ENCODE results near the gene DHX34. TPM values are rescaled to one million over a fixed set of nuclear protein-coding genes. Genes with fewer than 3 reads are reported as not detected.
"Not testable (repeated sequence)": the region's sequence is repeated elsewhere in the genome, so short reads cannot be mapped to it uniquely, and the experiment has no call there.

The DHX34 gene, protein sequence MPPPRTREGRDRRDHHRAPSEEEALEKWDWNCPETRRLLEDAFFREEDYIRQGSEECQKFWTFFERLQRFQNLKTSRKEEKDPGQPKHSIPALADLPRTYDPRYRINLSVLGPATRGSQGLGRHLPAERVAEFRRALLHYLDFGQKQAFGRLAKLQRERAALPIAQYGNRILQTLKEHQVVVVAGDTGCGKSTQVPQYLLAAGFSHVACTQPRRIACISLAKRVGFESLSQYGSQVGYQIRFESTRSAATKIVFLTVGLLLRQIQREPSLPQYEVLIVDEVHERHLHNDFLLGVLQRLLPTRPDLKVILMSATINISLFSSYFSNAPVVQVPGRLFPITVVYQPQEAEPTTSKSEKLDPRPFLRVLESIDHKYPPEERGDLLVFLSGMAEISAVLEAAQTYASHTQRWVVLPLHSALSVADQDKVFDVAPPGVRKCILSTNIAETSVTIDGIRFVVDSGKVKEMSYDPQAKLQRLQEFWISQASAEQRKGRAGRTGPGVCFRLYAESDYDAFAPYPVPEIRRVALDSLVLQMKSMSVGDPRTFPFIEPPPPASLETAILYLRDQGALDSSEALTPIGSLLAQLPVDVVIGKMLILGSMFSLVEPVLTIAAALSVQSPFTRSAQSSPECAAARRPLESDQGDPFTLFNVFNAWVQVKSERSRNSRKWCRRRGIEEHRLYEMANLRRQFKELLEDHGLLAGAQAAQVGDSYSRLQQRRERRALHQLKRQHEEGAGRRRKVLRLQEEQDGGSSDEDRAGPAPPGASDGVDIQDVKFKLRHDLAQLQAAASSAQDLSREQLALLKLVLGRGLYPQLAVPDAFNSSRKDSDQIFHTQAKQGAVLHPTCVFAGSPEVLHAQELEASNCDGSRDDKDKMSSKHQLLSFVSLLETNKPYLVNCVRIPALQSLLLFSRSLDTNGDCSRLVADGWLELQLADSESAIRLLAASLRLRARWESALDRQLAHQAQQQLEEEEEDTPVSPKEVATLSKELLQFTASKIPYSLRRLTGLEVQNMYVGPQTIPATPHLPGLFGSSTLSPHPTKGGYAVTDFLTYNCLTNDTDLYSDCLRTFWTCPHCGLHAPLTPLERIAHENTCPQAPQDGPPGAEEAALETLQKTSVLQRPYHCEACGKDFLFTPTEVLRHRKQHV
- 18.8 and 21.3 TPM in 2 replicates for total RNA-seq (2012; rRNA removed)

- H3K4me2 ChIP-seq (ENCODE audit: low read length), result peak within 1 kb of the TSS; percentile 78
- peaks cover 3% of the 10 kb centered on the region for H3K4me1 ChIP-seq (ENCODE audit: control insufficient read depth, insufficient read depth, low read length)
- peak within 1 kb of the TSS; percentile 87 for H3K9ac ChIP-seq (ENCODE audit: low read depth, low read length)
- H3K27me3 ChIP-seq (ENCODE audit: control insufficient read depth, insufficient read depth, low read length), result no peaks in the 10 kb centered on the region
- H3K36me3 ChIP-seq (ENCODE audit: insufficient read depth, low read length), result peaks cover 19% of the 10 kb centered on the region
- H3K9me3 ChIP-seq (replicated peaks; ENCODE audit: low read length), result no peaks in the 10 kb centered on the region
- H3K4me3 ChIP-seq (ENCODE audit: low read length), result peak within 1 kb of the TSS; percentile 87
Measured at GRCh38 chr19:47348819-47349795, at the start of gene DHX34. Gene DHX34, plus strand, starts transcription at chr19:47349315. Its CDS starts 3,716 bp downstream, at chr19:47353031.

DNA sequence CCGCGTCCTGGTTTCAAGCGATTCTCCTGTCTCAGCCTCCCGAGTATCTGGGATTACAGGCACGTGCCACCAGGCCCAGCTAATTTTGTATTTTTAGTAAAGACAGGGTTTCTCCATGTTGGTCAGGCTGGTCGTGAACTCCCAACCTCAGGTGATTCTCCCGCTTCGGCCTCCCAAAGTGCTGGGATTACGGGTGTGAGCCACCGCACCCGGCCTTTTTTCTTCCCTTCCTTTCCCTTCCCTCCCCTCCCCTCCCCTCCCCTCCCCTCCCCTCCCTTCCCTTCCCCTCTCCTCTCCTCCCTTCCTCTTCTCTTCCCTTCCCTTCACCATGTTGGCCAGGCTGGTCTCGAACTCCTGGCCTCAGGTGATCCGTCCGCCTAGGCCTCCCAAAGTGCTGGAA is 48.2 kb upstream of the DHX34 start:
- not testable (repeated sequence) for H3K4me2 ChIP-seq (ENCODE audit: low read length); H3K9me3 ChIP-seq (replicated peaks; ENCODE audit: low read length); H3K27me3 ChIP-seq (ENCODE audit: control insufficient read depth, insufficient read depth, low read length); H3K36me3 ChIP-seq (ENCODE audit: insufficient read depth, low read length); H3K4me1 ChIP-seq (ENCODE audit: control insufficient read depth, insufficient read depth, low read length); H3K4me3 ChIP-seq (ENCODE audit: low read length); H3K9ac ChIP-seq (ENCODE audit: low read depth, low read length)

DNA sequence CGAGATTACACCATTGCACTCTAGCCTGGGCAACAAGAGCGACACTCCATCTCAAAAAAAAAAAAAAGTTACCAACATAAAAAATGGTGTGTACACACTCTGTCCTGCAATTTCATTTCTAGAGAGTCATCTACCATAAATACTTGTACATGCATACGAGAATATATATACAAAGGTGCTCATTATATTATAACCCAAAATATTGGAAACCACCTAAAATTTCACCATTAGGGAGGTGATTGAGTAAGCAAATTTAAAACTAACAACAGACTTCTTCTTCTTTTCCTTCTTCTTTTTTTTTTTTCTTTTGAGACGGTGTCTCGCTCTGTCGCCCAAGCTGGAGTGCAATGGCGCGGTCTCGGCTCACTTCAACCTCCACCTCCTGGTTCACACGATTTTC is 46.9 kb upstream of the DHX34 start:
- Histone ChIP-seq H3K4me2 (ENCODE audit: low read length) (no peak overlapping the region), H3K9ac (ENCODE audit: low read depth, low read length) (no peak overlapping the region), H3K4me1 (ENCODE audit: control insufficient read depth, insufficient read depth, low read length) (peaks cover 10% of the 10 kb centered on the region), H3K27me3 (ENCODE audit: control insufficient read depth, insufficient read depth, low read length) (no peaks in the 10 kb centered on the region), H3K36me3 (ENCODE audit: insufficient read depth, low read length) (no peaks in the 10 kb centered on the region), H3K4me3 (ENCODE audit: low read length) (no peak overlapping the region), H3K9me3 (replicated peaks; ENCODE audit: low read length) (no peaks in the 10 kb centered on the region)

DNA sequence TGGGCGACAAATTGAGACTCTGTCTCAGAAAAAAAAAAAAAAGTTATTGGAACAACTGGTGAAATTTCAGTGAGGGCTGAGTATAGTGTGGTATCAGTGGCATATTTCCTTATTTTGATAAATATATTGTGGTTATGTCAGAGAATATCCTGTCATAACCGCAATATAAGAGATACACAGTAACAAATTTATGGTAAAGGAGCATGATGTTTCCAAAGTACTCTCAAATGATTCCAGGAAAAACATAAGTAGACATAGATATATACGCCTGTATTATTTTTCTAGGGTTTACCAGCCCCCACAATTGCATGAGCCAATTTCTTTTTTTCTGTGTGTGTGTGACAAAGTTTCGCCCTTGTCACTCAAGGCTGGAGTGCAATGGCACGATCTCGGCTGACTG is 45.1 kb upstream of the DHX34 start:
- Histone ChIP-seq H3K27me3 (ENCODE audit: control insufficient read depth, insufficient read depth, low read length) (no peaks in the 10 kb centered on the region), H3K36me3 (ENCODE audit: insufficient read depth, low read length) (no peaks in the 10 kb centered on the region), H3K9ac (ENCODE audit: low read depth, low read length) (no peak overlapping the region), H3K9me3 (replicated peaks; ENCODE audit: low read length) (no peaks in the 10 kb centered on the region), H3K4me3 (ENCODE audit: low read length) (no peak overlapping the region), H3K4me2 (ENCODE audit: low read length) (no peak overlapping the region), H3K4me1 (ENCODE audit: control insufficient read depth, insufficient read depth, low read length) (peaks cover 12% of the 10 kb centered on the region)

GRCh38 chr19:47305309-47305751 is 43.8 kb upstream of the DHX34 start:
- no peaks in the 10 kb centered on the region for H3K9me3 ChIP-seq (replicated peaks; ENCODE audit: low read length)
- H3K36me3 ChIP-seq (ENCODE audit: insufficient read depth, low read length), result no peaks in the 10 kb centered on the region
- peak overlapping the region; percentile 19 for H3K9ac ChIP-seq (ENCODE audit: low read depth, low read length)
- H3K27me3 ChIP-seq (ENCODE audit: control insufficient read depth, insufficient read depth, low read length), result no peaks in the 10 kb centered on the region
- peaks cover 16% of the 10 kb centered on the region for H3K4me1 ChIP-seq (ENCODE audit: control insufficient read depth, insufficient read depth, low read length)
- peak overlapping the region; percentile 30 for H3K4me3 ChIP-seq (ENCODE audit: low read length)
- peak overlapping the region; percentile 69 for H3K4me2 ChIP-seq (ENCODE audit: low read length)

DNA sequence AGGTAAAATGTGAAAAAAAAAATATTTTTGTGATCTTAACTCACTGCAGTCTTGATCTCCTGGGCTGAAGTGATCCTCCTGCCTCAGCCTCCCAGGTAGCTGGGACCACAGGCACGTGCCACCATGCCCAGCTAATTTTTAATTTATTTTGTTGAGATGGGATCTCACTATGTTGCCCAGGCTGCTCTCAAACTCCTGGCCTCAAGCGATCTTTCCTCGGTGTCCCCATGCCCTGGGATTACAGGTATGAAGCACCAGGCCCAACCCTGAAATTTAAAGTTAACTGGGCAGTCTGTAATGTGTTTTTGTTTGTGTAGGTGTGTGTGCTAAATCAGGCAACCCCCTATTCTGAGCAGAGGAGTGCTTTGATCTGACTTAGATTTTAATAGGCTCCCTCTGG is 42.8 kb upstream of the DHX34 start:
- Histone ChIP-seq H3K4me2 (ENCODE audit: low read length) (no peak overlapping the region), H3K9ac (ENCODE audit: low read depth, low read length) (no peak overlapping the region), H3K4me3 (ENCODE audit: low read length) (no peak overlapping the region), H3K9me3 (replicated peaks; ENCODE audit: low read length) (no peaks in the 10 kb centered on the region), H3K27me3 (ENCODE audit: control insufficient read depth, insufficient read depth, low read length) (no peaks in the 10 kb centered on the region), H3K36me3 (ENCODE audit: insufficient read depth, low read length) (no peaks in the 10 kb centered on the region), H3K4me1 (ENCODE audit: control insufficient read depth, insufficient read depth, low read length) (peaks cover 16% of the 10 kb centered on the region)

GRCh38 chr19:47309038-47309437 is 40.1 kb upstream of the DHX34 start:
- Histone ChIP-seq H3K9ac (ENCODE audit: low read depth, low read length) (no peak overlapping the region), H3K4me1 (ENCODE audit: control insufficient read depth, insufficient read depth, low read length) (peaks cover 16% of the 10 kb centered on the region)

GRCh38 chr19:47309608-47310007 is 39.5 kb upstream of the DHX34 start, which contains the start of gene C5AR1:
Gene C5AR1, plus strand, starts transcription at chr19:47309861. Its CDS starts 35 bp downstream, at chr19:47309896.
- Histone ChIP-seq H3K9me3 (replicated peaks; ENCODE audit: low read length) (no peaks in the 10 kb centered on the region), H3K36me3 (ENCODE audit: insufficient read depth, low read length) (no peaks in the 10 kb centered on the region), H3K4me1 (ENCODE audit: control insufficient read depth, insufficient read depth, low read length) (peaks cover 16% of the 10 kb centered on the region), H3K27me3 (ENCODE audit: control insufficient read depth, insufficient read depth, low read length) (no peaks in the 10 kb centered on the region), H3K9ac (ENCODE audit: low read depth, low read length) (no peak within 1 kb of the TSS), H3K4me3 (ENCODE audit: low read length) (no peak within 1 kb of the TSS), H3K4me2 (ENCODE audit: low read length) (no peak within 1 kb of the TSS)

More at GRCh38 chr19:47309038-47309437, 40.1 kb upstream of the DHX34 start:
- no peaks in the 10 kb centered on the region for H3K9me3 ChIP-seq (replicated peaks; ENCODE audit: low read length)
- no peak overlapping the region for H3K4me3 ChIP-seq (ENCODE audit: low read length)
- H3K36me3 ChIP-seq (ENCODE audit: insufficient read depth, low read length), result no peaks in the 10 kb centered on the region
- H3K27me3 ChIP-seq (ENCODE audit: control insufficient read depth, insufficient read depth, low read length), result no peaks in the 10 kb centered on the region
- no peak overlapping the region for H3K4me2 ChIP-seq (ENCODE audit: low read length)

DNA sequence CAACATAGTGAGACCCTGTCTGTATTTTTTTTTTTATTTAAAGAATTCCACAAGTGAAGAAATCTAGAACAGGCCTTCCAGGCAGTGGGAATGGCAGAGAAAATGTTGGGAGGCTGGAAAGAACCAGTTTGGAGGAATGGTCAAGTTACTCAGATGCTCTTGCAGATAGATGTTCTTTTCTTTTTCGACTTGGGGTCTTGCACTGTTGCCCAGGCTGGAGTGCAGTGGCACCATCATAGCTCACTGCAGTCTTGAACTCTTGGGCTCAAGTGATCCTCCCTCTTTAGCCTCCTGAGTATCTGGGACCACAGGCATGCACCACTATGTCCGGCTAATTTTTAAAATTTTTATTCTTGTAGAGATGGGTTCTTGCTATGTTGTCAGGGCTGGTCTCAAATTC is 38.8 kb upstream of the DHX34 start:
- peaks cover 16% of the 10 kb centered on the region for H3K4me1 ChIP-seq (ENCODE audit: control insufficient read depth, insufficient read depth, low read length)
- no peak overlapping the region for H3K9ac ChIP-seq (ENCODE audit: low read depth, low read length)
- H3K27me3 ChIP-seq (ENCODE audit: control insufficient read depth, insufficient read depth, low read length), result no peaks in the 10 kb centered on the region
- no peak overlapping the region for H3K4me2 ChIP-seq (ENCODE audit: low read length)
- H3K36me3 ChIP-seq (ENCODE audit: insufficient read depth, low read length), result no peaks in the 10 kb centered on the region
- H3K9me3 ChIP-seq (replicated peaks; ENCODE audit: low read length), result no peaks in the 10 kb centered on the region
- H3K4me3 ChIP-seq (ENCODE audit: low read length), result no peak overlapping the region

DNA sequence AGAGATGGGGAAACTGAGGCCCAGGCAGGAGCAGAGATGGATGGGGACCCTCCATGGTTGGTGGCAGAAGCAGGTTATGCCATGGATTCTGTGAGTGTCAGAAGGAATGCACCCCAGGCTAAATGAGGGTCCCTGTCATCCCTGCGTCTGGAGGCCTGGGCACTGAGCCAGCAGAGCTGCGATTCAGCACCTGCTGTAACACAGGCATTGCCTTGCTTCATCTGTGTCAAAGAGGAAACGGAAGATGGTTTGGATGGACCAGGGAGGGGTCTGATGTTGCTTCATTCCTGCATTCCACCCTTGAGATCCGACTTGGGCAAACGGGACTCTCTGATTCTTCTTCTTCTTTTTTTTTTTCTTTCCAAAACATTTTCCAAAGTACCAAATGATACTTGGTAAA is 38.3 kb upstream of the DHX34 start:
- Histone ChIP-seq H3K9ac (ENCODE audit: low read depth, low read length) (no peak overlapping the region), H3K4me2 (ENCODE audit: low read length) (no peak overlapping the region), H3K9me3 (replicated peaks; ENCODE audit: low read length) (no peaks in the 10 kb centered on the region), H3K4me1 (ENCODE audit: control insufficient read depth, insufficient read depth, low read length) (peaks cover 17% of the 10 kb centered on the region), H3K36me3 (ENCODE audit: insufficient read depth, low read length) (no peaks in the 10 kb centered on the region), H3K4me3 (ENCODE audit: low read length) (no peak overlapping the region), H3K27me3 (ENCODE audit: control insufficient read depth, insufficient read depth, low read length) (no peaks in the 10 kb centered on the region)

All from skeletal muscle satellite cell (primary cell).